SIG-M5 treated with dmso at 0.1 percent for 504 hours (cell line): ENCODE measurements around the gene TMEM79.
"Not testable (repeated sequence)": the region's sequence is repeated elsewhere in the genome, so short reads cannot be mapped to it uniquely, and the experiment has no call there.

ENCODE experiments used
- DNase-seq: peaks from one replicate; lab custom pipeline; 2025; ENCODE audit not compliant: unreplicated experiment; lab: John Stamatoyannopoulos, UW

The TMEM79 gene

DNA sequence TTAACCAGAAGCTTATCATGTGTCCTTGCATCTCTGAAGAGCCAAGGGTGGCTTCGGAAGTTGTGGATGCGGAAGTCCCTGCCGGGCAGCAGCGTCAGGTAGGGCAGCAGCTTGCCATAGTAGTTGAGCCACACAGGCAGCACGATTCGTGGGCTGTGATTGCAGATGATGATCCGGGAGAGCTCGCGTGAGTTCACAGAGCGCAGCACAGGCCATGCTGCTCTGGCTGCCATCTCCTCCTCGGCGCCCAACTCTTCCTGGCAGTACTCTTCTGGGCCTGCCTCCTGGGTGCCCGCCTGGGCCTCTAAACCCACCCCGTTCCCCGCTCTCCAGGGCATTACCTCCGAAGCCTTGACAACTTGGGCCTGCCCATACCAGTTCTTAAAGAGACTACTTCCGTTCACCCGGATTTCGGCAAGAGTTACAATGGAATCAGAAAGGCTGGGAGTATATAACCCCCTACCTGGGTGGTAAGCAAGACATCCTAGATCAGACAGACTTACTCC lies 14.8 kb downstream of the TMEM79 start, which contains the start of gene VHLL:
TSS of gene VHLL (minus strand) at position 456 of the 506 bp plus-strand sequence. CDS start at position 338, 118 bp downstream.
- DNase-seq, result no peak

DNA sequence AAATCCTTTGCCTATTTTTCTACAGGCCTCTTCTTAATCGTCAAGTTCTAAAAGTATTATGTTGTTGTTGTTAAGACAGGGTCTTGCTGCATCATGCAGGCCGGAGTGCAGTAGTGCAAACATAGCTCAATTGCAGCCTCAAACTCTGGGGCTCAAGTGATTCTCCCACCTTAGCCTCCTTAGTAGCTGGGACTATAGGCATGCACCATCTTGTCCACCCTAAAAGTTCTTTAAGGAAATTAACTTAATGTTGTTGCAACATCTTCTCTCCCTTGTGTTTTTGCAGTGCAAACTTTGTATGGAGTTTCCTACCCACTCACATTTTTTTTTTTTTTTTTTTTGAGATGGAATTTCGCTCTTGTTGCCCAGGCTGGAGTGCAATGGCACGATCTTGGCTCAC lies 19.1 kb downstream of the TMEM79 start:
- no peak for DNase-seq

DNA sequence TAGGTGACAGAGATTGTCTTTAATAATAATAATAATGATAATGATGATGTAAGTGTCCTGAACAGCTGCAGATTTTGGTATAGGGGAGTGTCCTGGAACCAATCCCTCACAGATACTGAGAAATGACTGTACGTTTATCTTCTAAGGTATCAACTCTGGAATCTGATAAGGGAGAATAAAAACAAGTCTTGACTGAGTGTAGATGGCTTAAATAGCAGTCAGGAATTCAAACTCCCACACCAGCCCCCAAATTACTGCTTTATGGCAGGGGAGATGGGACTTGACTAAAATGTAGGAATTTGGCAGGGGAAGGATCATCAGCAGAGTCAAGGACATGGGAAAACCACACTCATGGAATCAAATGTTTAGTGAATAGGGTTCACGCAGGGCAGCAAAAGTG lies 21.1 kb downstream of the TMEM79 start:
- no peak for DNase-seq

DNA sequence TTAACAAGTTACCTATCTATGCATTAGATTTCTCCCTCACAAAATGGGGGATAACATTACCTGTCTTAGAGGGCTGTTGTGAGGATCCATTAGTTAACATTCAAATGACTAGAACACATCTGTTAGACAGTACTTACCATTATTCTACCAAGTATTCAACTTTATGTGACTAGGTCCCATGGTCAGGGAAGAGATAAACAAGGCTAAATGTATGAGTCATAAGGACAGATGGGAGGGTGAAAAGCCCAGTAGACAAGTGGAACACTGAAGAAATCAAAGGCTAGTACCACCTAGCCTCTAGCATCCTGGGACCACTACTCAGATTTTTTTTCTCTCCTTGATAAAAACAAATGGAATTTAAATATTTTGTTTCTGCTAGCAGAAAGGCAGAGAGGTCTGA lies 24.0 kb downstream of the TMEM79 start:
- DNase-seq, result no peak

DNA sequence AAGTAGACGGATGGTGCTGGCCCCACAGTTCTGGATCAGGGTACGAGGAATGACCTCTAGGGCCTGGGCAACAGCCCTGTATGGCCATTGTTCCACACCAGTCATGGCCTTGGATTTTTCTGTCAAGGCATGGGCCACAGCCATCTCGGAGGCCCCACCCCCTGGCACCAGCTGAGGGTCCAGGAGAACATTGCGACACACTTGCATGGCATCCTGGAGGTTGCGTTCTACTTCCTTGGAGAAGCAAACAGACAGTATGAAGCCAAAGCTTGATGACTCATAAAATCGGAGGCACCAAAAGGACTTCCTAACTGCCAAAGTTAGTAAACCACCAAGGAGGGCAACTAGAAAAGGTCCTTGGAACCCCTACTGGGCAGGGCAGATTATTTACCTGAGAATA lies 26.8 kb downstream of the TMEM79 start:
- peak; percentile 58 for DNase-seq

DNA sequence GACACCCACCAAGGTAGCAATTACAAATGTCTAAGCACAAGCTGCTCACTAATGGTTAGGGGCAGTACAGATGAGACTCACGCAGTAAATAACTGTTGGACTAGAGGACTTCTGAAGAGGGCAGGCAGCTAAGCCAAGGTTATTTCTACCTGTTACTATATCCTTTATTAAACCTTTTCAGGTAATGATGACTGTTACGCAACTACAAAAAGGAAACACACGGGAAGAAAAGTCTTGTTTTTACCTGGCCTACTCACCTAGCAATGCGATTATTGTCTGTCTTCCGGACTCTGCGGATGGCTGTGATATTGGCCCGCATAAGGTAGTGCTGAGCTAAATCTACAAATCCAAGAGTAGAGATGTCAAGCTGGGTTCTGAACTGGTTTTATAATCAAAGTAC lies 32.8 kb downstream of the TMEM79 start:
- no peak for DNase-seq

DNA sequence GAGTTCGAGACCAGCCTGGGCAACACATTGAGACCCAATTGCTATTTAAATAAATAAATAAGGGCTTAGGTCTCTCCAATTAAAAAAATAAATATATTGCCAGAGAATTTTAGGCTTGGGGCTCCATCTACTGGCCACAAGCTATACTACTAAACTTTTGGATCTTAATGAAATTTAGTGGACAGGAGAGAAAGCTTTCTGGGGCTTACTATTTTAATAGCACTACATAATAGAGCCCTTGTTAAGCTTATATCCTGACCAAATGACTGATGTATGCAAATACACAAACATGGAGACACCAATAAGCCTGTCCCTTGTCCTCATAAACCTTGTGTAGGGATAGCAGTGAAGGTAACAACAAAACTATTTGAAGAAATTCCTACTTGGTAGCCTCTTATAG lies 35.5 kb downstream of the TMEM79 start:
- peak; percentile 17 for DNase-seq

DNA sequence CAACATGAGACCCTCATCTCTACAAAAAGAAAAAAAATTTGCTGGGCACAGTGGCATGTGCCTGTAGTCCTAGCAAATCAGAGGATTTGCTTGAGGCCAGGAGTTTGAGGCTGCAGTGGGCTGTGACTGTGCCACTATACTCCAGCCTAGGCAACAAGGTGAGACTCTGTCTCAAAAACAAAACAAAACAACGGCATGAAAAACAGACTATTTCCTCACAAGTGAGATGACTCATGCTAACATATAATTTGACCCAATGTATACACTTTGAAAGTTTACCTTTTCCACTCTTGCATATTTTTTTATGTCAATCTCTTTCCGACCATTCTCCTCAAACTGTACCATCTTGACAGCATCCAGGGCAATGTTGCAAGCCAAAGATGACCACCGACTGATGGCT lies 36.4 kb downstream of the TMEM79 start:
- no peak for DNase-seq

DNA sequence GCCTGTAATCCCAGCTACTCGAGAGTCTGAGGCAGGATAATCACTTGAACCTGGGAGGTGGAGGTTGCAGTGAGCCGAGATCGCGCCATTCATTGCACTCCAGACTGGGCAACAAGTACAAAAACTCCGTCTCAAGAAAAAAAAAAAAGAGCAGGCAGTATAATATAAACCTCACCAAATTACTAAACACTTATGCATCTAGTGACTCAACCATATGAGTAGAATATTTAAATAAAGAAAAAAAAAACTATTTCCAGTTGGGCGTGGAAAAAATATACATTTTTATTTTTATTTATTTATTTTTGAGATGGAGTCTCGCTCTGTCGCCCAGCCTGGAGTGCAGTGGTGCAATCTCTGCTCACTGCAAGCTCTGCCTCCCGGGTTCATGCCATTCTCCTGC lies 39.1 kb downstream of the TMEM79 start:
- not testable (repeated sequence) for DNase-seq

DNA sequence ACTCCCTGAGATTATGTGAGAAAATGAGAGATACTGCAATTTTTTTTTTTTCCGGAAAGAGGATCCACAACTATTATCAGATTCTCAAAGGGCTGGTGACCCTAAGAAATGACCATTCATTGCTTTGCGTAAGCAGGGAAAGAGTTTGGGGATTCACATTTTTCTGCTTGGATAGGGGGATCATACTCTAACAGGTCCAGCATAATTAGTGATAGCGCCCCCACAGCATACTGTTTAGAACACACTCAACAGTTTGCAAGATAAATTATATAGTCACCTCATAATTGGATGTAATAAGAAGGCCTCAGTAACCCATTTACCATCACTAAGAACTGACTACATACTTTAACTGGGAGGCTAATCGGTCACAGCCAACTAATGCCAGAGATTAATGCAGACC lies 52.1 kb downstream of the TMEM79 start:
- DNase-seq, result peak; percentile 37

DNA sequence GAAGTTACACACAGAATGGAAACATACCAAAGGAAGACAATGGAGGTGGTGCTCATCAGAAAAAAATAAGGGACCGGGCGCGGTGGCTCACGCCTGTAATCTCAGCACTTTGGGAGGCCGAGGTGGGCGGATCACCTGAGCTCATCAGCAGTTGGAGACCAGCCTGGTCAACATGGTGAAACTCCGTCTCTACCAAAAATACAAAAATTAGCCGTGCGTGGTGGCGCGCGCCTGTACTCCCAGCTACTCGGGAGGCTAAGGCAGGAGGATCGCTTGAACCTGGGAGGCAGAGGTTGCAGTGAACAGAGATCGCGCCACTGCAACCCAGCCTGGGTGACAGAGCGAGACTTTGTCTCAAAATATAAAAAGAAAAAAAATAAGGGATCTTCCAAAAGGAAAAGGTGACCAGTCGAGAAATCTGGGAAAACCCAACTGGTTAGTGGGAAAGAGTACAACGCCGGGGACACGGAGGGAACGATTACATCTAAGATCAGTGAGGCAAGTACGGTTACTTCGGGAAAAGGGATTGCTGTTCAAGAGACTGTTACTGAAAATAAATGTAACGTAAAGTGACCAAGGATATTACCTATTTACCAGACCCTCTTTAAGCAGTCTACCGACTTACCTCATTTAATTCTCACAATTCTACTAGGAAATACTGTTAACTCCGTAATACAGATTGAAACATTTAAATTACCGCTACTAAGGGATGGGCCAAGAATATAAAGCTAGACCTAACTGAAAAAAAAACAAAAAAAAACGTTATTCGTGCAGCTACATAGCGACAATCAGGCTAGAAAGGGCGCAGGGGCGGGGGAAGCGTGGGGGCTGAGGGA lies 53.1 kb downstream of the TMEM79 start:
- peak; percentile 53 for DNase-seq

DNA sequence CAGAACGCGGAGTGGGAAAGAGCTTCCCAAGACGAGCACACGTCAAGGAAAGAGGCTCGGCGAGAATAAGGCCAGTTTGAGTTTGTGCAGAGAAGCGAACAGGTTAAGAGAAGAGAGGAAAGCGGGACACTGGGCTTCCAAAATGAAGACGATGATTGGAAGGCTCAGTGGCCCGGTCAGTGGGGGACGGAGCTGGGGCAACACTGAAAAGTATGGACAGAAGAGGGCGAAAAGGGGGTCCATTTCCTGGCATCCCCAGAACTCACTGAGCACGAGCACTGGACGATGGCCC lies 53.7 kb downstream of the TMEM79 start:
- DNase-seq, result no peak

DNA sequence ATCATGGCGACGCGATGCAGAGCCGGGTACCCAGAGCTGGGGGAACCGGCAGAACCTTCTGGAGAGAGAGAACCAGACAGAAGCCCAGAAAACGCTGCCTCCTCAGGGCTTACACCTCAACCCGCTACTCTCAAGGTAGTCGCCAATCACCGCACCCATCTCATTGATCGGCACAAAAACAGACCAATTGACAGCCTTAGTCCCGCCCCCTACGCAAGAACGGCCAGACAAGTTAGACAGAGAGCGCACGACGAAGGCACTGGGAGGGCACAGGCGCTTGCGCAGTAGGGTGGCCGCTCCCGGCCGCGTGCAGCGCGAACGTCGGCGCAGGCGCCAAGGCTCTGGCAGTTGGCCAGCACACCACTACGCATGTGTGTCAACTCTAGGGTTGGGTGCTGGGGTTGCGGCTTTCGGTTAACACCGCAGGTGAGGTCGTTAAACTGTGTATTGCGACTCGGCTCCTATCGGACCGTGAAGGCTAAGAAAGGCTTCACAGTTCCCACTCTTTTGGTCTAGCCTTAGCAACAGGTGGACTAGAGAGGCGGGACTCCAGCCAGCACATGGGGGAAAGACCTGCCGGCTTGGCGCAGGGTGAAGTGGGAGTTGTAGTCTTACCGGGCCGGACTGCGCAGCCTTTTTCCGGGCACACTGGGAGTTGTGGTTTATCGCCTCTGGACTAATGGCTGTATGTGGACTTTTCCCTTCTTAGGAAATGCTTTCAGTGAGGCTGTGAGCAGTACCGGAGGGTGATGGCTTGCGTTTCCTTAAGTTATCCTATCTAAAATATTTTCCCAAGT lies 54.3 kb downstream of the TMEM79 start, which contains the start of the genes CCT3 and TSACC:
TSS of gene CCT3 (minus strand) at position 113 of the 797 bp plus-strand sequence. CDS start at position 5, 108 bp downstream.
TSS of gene TSACC (plus strand) at position 347 of the 797 bp plus-strand sequence. CDS start 1,232 bp downstream, outside the sequence.
- DNase-seq, result peak; percentile 100
